ENCODE measurements around the gene DNPEP. TPM values are rescaled to one million over a fixed set of nuclear protein-coding genes. Genes with fewer than 3 reads are reported as not detected.

The DNPEP gene
- 10 to 100 TPM; 48.3 to 89.7 (median 71.3) TPM for polyA plus RNA-seq (ENCODE audit: insufficient read depth in 1 of 5, insufficient read length in 5 of 5, low replicate concordance in 1 of 5)
- long read RNA-seq, donor 1, transcript DNPEP-201 (15 exons, 2,425 nt): major isoform, 15 of 36 reads
- long read RNA-seq, donor 1, partial matches to known transcripts: 17 of 36 reads
- long read RNA-seq, donor 1, other reads (novel, unspliced or antisense): 0 of 36 reads
- long read RNA-seq, donor 2, transcript DNPEP-201 (15 exons, 2,425 nt): major isoform, 15 of 24 reads
- long read RNA-seq, donor 2, partial matches to known transcripts: 6 of 24 reads
- long read RNA-seq, donor 2, other reads (novel, unspliced or antisense): 0 of 24 reads
- long read RNA-seq, donor 3, transcript DNPEP-201 (15 exons, 2,425 nt): major isoform, 11 of 19 reads
- long read RNA-seq, donor 3, partial matches to known transcripts: 5 of 19 reads
- long read RNA-seq, donor 3, other reads (novel, unspliced or antisense): 0 of 19 reads
- long read RNA-seq, donor 4, partial matches to known transcripts: 0 of 4 reads
- long read RNA-seq, donor 4, other reads (novel, unspliced or antisense): 0 of 4 reads
- long read RNA-seq, donor 5, transcript DNPEP-201 (15 exons, 2,425 nt): major isoform, 15 of 33 reads
- long read RNA-seq, donor 5, transcript DNPEP-203 (15 exons, 1,657 nt): minor isoform, 5 of 33 reads
- long read RNA-seq, donor 5, partial matches to known transcripts: 12 of 33 reads
- long read RNA-seq, donor 5, other reads (novel, unspliced or antisense): 0 of 33 reads
- long read RNA-seq, donor 6, transcript DNPEP-201 (15 exons, 2,425 nt): major isoform, 14 of 17 reads
- long read RNA-seq, donor 6, partial matches to known transcripts: 0 of 17 reads
- long read RNA-seq, donor 6, other reads (novel, unspliced or antisense): 0 of 17 reads
- long read RNA-seq, donor 7, transcript DNPEP-201 (15 exons, 2,425 nt): major isoform, 20 of 23 reads
- long read RNA-seq, donor 7, partial matches to known transcripts: 0 of 23 reads
- long read RNA-seq, donor 7, other reads (novel, unspliced or antisense): 0 of 23 reads
- long read RNA-seq, donor 8, transcript DNPEP-201 (15 exons, 2,425 nt): major isoform, 5 of 6 reads
- long read RNA-seq, donor 8, partial matches to known transcripts: 0 of 6 reads
- long read RNA-seq, donor 8, other reads (novel, unspliced or antisense): 0 of 6 reads

DNA sequence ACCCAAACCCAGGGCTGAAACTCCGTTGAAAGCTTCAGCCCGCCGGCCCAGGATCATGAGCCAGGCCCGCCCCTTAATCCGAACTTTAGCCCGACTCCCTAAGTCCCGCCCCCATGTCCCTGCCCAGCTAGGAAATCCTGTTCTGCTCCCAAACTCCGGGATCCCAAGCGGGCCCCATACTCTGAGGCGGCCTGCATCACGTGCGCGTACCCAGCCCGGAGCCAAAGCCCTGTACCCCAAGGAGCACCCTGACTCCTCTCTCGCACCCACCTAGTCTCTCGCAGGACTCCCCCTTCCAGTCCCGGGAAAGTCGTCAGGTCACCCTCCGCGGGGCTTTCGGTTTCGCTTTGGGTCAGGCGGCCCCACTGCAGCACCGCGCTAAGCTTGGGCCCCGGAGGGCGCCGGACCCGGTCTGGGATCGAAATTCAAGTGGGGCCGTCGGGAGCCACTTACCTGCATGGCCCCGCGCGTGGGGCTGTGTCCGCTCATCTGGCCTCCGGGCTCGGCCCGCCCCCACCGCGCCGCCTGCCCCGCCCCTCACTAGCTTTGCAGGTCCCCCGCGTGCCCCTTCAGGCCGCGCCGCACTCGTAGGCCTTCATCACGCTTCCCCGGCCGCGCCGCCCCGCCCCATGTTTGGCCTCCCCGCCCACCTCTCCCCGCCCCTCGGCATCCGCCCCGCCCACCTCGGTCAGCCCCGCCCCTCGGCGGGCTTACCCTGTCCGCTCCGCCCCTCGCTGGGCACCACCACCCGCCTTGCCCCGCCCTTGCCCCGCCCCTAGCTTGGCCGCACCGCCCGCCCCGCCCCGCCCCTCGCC lies at the start of gene DNPEP:
Gene DNPEP, minus strand, starts transcription at position 607 of the 815 bp plus-strand sequence. Its CDS starts 118 bp downstream, at position 489.
- peak; percentile 88 to 90 for DNase-seq

DNA sequence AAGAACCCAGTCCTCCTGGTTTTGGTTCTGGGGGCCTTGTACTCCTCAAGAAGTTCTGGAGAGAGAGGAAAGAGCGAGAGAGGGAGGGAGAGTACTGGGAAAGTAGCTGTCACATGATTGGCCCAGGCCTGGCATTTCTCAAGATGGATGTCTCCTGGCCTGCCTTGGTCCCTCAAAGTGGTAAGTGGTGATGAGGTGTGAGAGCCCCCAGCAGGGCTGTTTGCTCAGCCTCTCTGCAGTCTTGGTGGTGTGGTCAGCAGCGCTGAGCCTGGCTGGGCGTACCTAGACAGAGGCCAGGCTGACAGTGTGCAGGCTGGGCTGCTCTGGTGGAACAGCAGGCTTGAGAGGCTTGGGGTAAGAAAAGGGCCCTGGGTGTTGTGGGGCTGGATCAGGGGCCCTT lies 49.4 kb upstream of the DNPEP start:
- no peak for DNase-seq

DNA sequence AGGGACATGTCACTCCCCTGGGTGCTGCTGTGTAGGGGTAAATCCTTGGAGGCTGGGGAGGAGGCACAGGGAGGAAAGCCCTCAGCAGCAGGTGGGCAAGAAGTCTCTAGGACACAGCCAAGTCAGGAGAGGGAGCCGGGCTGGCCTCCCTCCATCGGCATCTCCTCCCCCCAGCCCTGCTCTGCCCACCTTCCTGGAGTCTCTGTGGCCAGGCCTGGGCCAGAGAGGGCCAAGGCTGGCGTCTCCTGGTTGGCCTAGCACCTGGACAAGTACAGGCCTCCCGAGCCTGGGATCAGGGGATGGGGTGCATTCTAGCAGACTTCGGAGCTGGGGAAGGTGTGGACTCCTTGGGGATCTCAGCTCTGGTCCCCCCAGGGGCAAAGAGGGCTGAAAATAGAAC lies 48.8 kb upstream of the DNPEP start:
- DNase-seq: no peak

DNA sequence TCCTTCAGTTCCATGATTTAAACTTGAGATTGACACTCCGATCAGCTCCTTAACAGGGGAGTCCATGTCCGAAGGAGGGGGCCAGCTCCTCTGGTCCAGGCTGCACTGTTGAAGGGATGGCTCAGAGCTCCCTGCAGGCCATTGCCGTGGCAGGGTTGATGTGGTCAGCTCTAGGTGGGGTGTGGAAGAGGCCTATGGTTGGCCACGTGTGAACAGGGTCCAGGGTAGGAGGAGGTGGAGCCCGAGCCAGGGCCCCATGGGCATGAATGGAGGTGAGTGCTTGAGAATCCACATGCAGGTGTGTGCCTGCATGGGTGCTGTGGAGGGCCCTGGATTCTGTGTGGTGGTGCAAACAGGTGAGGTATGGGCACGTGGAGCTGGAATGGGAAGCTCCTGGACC lies 48.0 kb upstream of the DNPEP start:
- no peak for DNase-seq

DNA sequence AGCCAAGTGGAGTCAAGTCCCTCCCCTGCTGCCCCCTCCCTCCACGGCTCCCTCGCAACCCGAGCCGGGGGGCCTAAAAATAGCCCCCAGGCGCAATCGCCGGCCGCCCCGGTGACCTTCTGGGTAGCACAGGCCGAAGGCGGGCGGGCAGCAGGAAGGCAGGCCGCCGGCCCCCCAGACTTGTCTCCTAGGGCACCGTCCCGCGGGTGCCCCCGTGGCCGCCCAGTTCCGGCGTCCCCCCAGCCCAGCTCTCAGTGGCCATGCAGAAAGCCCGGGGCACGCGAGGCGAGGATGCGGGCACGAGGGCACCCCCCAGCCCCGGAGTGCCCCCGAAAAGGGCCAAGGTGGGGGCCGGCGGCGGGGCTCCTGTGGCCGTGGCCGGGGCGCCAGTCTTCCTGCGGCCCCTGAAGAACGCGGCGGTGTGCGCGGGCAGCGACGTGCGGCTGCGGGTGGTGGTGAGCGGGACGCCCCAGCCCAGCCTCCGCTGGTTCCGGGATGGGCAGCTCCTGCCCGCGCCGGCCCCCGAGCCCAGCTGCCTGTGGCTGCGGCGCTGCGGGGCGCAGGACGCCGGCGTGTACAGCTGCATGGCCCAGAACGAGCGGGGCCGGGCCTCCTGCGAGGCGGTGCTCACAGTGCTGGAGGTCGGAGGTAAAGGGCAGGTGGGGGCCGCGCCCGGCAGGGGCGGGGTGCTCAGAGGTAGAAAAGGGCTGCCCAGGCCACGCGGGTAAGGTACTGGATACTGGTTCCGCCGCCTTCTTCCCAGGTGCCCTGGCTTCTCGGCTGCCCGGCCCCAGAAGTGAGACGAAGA lies 47.2 kb upstream of the DNPEP start, which contains the start of gene SPEG:
Gene SPEG, plus strand, starts transcription at position 126 of the 808 bp plus-strand sequence. Its CDS starts 135 bp downstream, at position 261.
- no peak for DNase-seq

DNA sequence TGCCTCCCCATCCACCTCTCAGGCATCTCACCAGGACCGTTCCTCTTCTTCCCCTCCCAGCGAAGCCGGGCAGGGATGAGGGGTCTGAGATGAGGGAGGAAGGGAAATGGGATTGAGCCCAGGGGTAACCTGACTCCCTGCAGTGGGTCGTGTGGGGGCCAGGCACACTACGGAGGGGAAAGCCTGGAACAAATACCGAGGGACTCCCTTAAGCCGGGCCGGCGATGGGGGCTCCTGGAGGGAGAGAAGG lies 46.7 kb upstream of the DNPEP start:
- no peak for DNase-seq

DNA sequence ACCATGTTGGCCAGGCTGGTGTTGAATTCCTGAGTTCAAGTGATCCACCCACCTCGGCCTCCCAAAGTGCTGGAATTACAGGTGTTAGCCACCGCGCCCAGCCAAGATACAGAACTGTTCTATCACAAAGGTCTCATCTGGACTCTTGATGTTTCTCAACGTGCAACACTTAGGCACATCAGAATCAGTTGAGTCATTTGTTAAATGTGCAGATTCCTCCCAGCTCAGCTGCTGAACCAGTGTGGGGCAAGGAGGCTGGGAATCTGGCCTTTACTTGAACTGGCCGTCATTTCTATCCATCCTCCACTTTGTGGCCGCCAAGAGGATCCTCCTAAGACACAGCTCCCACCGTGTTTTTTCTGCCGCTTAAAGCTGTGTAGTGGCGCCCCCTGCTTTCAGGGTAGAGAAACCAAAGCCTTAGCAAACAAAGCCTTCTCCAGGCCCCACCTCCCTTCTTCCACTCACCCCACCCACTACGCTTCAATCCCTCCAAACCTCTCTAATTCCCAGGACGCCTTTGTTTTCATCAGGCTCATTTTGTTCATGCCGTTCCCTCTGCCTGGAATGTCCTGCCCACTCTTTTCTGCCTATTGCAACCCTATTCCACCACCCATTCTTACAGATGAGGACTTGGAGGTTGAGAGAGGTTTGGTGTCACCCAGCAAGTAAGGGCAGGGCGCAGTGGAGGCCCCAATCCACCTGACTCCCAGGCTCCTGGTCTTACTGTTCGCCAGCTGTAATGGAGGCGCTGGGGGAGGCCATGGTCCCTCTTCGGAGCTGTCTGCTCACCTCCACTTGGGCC lies 46.2 kb upstream of the DNPEP start:
- no peak for DNase-seq

DNA sequence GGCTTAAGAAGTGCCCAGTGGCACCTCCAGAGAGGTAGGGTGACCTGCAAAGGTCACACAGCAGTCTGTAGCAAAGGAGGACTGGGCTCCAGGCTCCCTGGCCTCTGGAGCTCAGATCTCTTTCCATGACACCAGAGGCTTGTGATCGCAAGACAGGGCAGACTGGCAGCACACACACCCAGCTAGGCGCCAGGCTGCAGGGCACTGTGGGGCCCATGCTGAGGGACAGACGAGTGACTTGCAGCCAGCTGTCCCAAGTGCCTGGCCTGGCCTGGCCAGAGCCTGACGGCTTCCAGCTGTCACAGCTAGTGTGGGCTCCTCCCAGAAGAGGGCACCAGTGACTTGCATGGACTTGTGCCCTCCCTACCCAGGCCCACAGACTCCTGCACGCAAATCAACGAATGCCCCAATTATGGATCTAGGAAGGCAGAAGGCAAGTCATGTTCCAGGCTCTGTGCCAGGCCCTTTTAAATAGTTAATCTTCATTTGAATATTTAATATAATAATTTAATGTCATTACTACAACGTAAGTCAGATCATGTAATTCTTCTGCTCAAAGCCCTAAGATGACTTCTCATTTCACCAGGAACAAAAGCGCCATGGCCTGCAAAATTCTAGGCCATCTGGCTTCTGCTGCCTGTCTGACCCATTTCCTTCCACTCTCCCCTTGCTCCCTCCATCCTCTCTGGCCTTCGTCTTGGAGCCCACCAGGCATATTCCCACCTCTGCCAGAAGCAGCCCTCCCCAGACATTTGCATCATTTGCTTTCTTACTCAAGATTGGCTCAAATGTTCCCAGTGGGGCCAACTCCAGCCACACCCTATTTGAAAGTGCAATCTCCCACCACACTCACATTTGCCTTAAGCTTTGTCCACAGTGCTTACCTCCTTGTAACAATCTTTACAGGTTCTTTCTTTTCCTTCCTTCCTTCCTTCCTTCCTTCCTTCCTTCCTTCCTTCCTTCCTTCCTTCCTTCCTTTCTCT lies 43.2 kb upstream of the DNPEP start:
- no peak for DNase-seq

DNA sequence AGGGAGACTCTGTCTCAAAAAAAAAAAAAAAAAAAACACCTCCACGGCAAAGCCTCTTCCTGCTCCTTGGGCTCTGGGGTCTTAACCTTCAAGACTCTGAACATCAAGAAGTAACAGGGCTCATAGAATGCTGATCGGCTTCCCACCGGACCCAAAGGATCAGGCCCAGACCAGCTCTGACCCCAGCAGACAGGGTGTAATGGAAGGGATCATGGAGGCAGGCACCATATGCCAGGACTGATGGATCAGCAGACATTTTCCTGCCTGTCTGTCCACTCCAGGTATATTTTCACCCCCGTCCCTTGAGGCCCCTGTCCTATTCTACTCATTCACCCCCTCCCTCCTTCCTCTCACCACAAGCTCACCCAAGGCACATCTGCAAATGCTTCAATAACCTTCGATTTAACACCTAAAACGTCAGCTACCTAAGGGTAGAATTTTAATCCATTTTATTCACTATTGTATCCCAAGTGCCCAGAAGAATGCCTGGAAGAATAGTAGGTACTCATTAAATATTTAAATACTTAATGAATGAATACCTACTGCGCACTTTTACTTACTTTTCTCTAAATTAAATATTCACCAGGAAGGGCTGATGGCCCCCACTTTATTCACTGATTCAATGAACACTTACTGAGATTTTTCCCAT lies 42.4 kb upstream of the DNPEP start:
- DNase-seq: no peak

DNA sequence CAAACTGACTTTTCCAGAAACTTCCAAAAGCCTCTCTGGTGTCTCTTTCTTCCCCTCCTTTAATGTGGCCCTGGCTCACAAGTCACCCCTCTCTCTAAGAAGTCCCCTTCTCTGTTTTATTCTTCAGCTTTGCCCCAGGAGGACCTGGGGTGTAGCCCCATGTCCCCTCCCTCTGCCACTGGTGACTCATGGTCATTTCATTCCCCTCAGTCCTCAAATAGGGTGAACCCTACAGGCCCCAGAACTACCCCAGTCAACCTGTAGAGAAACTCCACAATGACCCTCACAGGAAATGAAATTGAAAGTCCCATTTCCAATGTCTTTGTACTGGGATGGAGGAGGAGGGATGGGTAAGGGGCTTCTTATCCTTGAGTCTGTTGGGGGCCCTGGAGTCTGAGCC lies 40.8 kb upstream of the DNPEP start:
- DNase-seq: no peak

DNA sequence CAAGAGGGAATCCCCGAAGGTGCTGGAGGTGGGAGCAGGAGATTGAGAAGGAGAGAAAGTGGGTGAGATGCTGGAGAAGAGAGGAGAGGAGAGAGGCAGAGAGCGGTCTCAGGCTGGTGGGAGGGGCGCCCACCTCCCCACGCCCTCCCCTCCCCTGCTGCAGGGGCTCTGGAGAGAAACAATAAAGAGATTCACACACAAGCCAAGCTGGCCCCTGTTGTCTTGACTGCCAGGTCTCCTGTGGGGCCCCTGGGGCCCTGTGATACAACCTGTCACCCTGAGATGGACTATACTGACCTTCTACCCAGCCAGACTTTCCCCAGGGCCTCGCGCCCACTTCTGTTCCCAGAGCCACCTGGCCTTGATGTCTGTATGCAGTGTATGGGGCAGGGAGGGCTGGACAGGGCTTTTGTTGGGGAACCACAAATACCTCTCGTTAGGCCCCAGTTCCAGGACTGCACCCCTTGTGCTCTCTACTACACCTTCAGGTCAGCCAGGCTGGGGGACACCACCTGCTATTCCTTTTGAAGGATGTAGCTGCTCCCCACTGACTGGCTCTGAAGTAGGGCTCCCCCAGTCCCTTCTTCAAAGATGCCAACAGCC lies 38.9 kb upstream of the DNPEP start:
- no peak for DNase-seq

DNA sequence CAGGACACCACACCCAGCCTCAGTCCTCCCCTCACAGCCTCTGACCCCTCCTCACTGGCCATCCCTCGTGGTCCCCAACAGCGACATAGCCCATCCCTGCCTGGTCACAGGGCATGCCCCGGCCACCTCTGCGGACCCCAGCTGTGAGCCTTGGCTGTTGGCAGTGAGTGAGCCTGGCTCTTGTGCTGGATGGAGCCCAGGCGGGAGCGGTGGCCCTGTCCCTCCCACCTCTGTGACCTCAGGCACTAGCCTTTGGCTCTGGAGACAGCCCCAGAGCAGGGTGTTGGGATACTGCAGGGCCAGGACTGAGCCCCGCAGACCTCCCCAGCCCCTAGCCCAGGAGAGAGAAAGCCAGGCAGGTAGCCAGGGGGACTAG lies 38.3 kb upstream of the DNPEP start:
- DNase-seq: no peak

DNA sequence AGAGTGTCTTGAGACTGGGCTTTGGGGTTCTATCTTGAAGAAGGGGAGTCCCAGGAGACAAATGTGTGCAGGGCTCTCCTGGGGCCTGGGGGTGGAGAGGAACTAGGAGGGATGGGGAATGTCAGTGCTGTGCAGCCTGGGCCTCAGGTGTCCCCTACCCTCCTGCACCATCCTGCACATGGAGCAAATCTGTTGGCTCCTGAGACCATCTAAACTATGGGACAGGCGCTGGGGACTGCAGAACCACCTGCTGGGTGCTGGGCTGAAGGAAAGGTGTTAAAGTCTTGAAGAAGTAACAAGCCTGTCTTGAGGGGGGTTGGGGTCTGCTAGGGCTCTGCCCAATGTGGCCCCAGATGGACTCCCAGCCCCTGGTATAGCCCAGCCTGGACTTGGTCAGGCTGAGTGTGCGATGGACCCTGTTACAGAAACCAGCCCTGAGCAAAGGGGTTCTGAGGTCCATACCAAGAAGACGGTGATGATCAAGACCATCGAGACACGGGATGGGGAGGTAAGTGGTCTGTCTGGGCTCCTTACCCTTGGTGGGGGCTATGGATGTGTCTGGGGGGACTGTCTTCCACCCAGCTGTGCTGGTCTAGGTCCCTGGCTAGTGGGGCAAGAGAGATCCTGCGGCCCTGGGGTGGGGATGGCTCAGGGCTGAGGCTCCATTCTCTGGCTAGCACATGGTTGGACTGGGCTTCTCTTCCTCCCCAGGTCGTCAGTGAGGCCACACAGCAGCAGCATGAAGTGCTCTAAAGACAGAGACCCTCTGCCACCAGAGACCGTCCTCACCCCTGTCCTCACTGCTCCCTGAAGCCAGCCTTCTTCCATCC lies 37.7 kb upstream of the DNPEP start:
- DNase-seq: no peak

DNA sequence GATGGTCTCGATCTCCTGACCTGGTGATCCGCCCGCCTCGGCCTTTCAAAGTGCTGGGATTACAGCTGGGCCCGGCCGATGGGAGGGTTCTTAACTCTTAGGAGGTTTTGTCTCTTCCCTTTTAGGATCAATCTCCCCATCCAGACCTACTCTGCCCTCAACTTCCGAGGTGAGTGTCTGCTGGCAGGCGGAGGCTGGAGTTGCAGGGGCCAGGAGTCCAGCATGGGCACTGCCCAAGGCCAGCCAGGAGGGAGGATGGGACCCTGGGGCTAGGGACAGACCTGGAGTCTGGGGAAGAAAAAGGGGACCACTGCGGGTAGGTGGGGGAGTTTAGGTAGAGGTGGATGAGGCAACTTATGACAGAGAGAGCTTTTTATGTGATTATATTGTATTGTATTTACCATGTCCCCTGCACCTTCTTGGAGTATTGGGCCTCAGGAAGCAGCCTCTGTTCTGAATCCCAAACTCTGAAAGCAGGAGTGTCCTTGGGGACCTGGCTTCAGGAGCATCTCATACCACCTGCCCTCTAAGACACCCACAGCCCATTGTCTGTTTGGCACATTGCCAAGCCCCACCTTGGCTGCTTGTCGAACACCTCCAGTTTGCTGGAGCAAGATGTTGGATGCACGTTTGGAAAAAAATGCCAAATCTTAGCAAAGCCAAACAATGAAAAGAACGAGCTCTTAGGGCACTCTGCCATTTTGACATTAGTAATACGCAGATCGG lies 36.1 kb upstream of the DNPEP start:
- DNase-seq: no peak

DNA sequence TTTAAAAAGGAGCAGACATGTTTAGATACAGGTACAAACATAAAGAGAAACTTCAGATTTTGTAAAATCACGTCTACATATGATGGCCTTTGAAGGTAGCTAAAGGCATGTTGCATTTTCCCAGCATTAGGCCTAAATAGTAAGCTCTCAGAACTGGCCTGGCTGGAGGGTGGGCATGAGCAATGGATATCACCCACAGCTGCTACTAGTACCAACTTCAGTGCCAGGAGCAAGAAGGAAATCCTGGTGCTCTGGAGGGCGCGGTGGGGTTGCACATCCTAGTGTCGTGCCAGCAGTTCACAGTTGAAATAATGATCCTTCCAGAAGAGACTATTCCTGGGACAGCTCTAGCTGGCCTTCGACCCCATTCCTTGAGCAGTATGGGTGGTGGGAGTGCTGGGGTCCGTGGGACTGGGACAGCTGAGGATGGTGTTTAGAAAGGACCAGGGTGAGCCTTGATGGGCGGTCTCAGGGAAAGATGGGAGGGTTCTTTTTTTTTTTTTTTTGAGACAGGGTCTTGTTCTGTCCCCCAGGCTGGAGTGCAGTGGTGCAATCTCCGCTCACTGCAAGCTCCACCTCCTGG lies 35.3 kb upstream of the DNPEP start:
- no peak for DNase-seq

DNA sequence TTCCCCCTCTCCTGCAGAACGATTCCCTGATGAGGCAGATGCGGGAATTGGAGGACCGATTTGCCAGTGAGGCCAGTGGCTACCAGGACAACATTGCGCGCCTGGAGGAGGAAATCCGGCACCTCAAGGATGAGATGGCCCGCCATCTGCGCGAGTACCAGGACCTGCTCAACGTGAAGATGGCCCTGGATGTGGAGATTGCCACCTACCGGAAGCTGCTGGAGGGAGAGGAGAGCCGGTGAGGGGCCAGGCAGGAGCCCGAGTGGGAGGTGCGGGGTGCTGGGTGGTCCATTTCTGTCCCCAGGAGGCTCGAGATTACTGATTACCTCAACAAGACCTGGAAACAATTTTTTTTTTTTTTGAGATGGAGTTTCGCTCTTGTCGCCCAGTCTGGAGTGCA lies 33.6 kb upstream of the DNPEP start:
- no peak for DNase-seq
